ENCODE results near the gene RNU6-9.

Gene RNU6-9

DNA sequence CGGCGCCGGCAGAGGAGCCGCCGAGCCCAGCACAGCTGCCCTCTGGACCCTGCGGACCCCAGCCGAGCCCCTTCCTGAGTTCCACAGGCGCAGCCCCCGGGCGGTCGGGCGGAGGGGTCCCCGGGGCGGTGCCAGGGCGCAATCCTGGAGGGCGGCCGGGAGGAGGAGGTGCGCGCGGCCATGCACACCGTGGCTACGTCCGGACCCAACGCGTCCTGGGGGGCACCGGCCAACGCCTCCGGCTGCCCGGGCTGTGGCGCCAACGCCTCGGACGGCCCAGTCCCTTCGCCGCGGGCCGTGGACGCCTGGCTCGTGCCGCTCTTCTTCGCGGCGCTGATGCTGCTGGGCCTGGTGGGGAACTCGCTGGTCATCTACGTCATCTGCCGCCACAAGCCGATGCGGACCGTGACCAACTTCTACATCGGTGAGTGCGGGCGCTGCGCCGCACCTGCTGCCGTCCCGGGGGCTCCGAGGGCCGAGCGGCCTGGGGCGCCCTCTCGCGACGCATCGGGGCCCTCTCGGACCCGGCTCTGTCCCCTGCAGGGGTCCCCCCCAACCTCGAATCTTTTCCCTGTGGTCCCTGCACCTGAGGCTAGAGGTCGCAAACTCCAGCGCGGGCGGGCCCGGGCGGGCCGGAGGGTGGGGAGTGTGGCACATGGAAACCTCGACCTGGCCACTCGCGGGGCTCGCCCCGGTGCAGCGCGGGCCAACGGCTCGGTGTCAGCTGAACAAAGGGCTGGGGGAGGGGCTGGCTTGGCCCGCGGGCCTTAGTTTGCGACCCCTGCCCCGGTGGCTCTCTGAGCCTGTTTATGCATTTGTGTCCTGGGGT is 24.3 kb downstream of the RNU6-9 start, which contains the start of gene KISS1R:
Gene KISS1R (plus strand): TSS at position 11 of the 829 bp plus-strand sequence. CDS start 170 bp downstream, at position 181.
- peak within 1 kb of the TSS; percentile 54; the same call in 1 of the 2 replicates for H2AFZ ChIP-seq (ENCODE audit: low read depth, low read length)
- H4K20me1 ChIP-seq (ENCODE audit: insufficient read depth, low read length), result no peaks in the 10 kb centered on the region
- peak within 1 kb of the TSS; percentile 78 for H3K4me3 ChIP-seq (ENCODE audit: low read length)
- H3K9ac ChIP-seq (ENCODE audit: low read length), result peak within 1 kb of the TSS; percentile 72
- H3K79me2 ChIP-seq (ENCODE audit: low read length), result peaks cover 10% of the 10 kb centered on the region
- H3K4me2 ChIP-seq (ENCODE audit: low read length), result peak within 1 kb of the TSS; percentile 93
- H3K4me1 ChIP-seq (ENCODE audit: low read length), result peaks cover 23% of the 10 kb centered on the region
- peak within 1 kb of the TSS; percentile 47 for H3K27ac ChIP-seq (ENCODE audit: low read length)
- H3K27me3 ChIP-seq (ENCODE audit: low read depth, low read length), result no peaks in the 10 kb centered on the region
- H3K9me3 ChIP-seq (ENCODE audit: insufficient read depth, low read length), result no peaks in the 10 kb centered on the region
- TF ChIP-seq, protein P1, sequence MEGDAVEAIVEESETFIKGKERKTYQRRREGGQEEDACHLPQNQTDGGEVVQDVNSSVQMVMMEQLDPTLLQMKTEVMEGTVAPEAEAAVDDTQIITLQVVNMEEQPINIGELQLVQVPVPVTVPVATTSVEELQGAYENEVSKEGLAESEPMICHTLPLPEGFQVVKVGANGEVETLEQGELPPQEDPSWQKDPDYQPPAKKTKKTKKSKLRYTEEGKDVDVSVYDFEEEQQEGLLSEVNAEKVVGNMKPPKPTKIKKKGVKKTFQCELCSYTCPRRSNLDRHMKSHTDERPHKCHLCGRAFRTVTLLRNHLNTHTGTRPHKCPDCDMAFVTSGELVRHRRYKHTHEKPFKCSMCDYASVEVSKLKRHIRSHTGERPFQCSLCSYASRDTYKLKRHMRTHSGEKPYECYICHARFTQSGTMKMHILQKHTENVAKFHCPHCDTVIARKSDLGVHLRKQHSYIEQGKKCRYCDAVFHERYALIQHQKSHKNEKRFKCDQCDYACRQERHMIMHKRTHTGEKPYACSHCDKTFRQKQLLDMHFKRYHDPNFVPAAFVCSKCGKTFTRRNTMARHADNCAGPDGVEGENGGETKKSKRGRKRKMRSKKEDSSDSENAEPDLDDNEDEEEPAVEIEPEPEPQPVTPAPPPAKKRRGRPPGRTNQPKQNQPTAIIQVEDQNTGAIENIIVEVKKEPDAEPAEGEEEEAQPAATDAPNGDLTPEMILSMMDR (IDR thresholded peaks at IDR 0.05; ENCODE audit: low read depth, low read length), result peak; percentile 95
- no peak for TF ChIP-seq EZH2phosphoT487 (IDR thresholded peaks at IDR 0.05; ENCODE audit: low read depth)
- no peaks in the 10 kb centered on the region for H3K36me3 ChIP-seq (replicated peaks; ENCODE audit: low read depth, low read length)

DNA sequence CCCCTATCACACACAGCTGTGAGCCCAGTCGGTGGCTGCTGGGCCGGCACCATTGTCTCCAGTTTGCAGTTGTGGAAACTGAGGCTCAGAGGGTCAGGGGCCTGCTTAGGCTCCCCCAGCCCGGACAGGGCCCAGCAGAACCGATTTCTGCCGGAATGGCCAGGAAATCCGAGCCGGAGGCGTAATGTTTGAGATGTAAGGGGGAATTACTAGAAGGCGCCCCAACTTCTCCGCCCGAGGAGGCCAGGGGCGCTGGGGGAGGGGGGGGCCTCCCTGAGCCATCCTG is 24.8 kb downstream of the RNU6-9 start:
- peak overlapping the region; percentile 93 for H3K4me2 ChIP-seq (ENCODE audit: low read length)
- no peaks in the 10 kb centered on the region for H4K20me1 ChIP-seq (ENCODE audit: insufficient read depth, low read length)
- H3K9ac ChIP-seq (ENCODE audit: low read length), result peak overlapping the region; percentile 72
- TF ChIP-seq EZH2phosphoT487 (IDR thresholded peaks at IDR 0.05; ENCODE audit: low read depth), result no peak
- TF ChIP-seq, protein P1 (IDR thresholded peaks at IDR 0.05; ENCODE audit: low read depth, low read length), result no peak
- peak overlapping the region; percentile 78 for H3K4me3 ChIP-seq (ENCODE audit: low read length)
- H3K27me3 ChIP-seq (ENCODE audit: low read depth, low read length), result no peaks in the 10 kb centered on the region
- H3K79me2 ChIP-seq (ENCODE audit: low read length), result peaks cover 7% of the 10 kb centered on the region
- H2AFZ ChIP-seq (ENCODE audit: low read depth, low read length), result no peak overlapping the region
- H3K9me3 ChIP-seq (ENCODE audit: insufficient read depth, low read length), result no peaks in the 10 kb centered on the region
- H3K36me3 ChIP-seq (replicated peaks; ENCODE audit: low read depth, low read length), result no peaks in the 10 kb centered on the region
- peak overlapping the region; percentile 33 for H3K27ac ChIP-seq (ENCODE audit: low read length)
- peaks cover 23% of the 10 kb centered on the region for H3K4me1 ChIP-seq (ENCODE audit: low read length)

DNA sequence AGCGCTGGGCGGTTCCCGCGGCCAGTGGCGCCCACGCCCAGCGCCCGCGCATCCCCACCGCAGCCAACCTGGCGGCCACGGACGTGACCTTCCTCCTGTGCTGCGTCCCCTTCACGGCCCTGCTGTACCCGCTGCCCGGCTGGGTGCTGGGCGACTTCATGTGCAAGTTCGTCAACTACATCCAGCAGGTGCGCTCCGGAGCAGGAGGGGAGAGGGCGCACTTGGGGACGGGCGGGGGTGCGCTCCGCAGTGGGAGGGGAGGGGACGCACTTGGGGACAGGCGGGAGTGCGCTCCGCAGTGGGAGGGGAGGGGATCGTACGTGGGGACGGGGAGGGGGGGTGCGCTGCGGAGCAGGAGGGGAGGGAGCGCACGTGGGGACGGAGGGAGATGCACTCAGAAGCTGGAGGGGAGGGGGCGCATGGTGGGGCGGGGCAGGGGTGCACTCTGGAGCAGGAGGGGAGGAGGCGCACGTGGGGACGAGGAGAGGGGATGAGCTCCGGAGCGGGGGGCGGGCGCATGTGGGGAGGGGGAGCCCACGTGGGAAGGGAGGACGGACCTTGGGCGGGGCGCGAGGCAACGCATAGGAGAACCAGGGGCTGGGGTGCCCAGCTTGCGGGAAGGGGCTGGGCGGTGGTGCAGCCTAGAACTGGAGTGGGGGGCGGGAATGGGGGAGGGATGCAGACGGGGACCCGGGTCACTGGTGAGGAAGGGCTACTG is 25.4 kb downstream of the RNU6-9 start:
- peak overlapping the region; percentile 78 for H3K4me3 ChIP-seq (ENCODE audit: low read length)
- H3K4me1 ChIP-seq (ENCODE audit: low read length), result peaks cover 26% of the 10 kb centered on the region
- H3K27ac ChIP-seq (ENCODE audit: low read length), result peak overlapping the region; percentile 66
- no peaks in the 10 kb centered on the region for H3K9me3 ChIP-seq (ENCODE audit: insufficient read depth, low read length)
- TF ChIP-seq EZH2phosphoT487 (IDR thresholded peaks at IDR 0.05; ENCODE audit: low read depth), result no peak
- TF ChIP-seq, protein P1 (IDR thresholded peaks at IDR 0.05; ENCODE audit: low read depth, low read length), result no peak
- peak overlapping the region; percentile 93 for H3K4me2 ChIP-seq (ENCODE audit: low read length)
- peak overlapping the region; percentile 72 for H3K9ac ChIP-seq (ENCODE audit: low read length)
- no peaks in the 10 kb centered on the region for H3K27me3 ChIP-seq (ENCODE audit: low read depth, low read length)
- no peak overlapping the region for H2AFZ ChIP-seq (ENCODE audit: low read depth, low read length)
- H3K36me3 ChIP-seq (replicated peaks; ENCODE audit: low read depth, low read length), result peaks cover under 1% of the 10 kb centered on the region
- no peaks in the 10 kb centered on the region for H4K20me1 ChIP-seq (ENCODE audit: insufficient read depth, low read length)
- peaks cover 3% of the 10 kb centered on the region for H3K79me2 ChIP-seq (ENCODE audit: low read length)

Data from OCI-LY3 (cell line).